ENCODE results near the gene RFNG. TPM values are rescaled to one million over a fixed set of nuclear protein-coding genes. Genes with fewer than 3 reads are reported as not detected.

Gene RFNG
- total RNA-seq, 1 donor from 2014 or later = 43.4 TPM

GRCh38 chr17:82050152-82050760 lies 1.4 kb downstream of the RFNG start:
- H3K36me3 Mint-ChIP-seq = peaks cover 5% of the 10 kb centered on the region
- peak overlapping the region; percentile 77 for H3K27ac Mint-ChIP-seq

GRCh38 chr17:82049521-82049971 lies 2.1 kb downstream of the RFNG start:
- Mint-ChIP-seq H3K36me3 (peaks cover 5% of the 10 kb centered on the region), H3K4me3 (no peak overlapping the region), H3K9me3 (no peaks in the 10 kb centered on the region), H3K27me3 (no peaks in the 10 kb centered on the region), H3K27ac (no peak overlapping the region), H3K4me1 (ENCODE audit: unreplicated experiment) (no peaks in the 10 kb centered on the region)
- TF ChIP-seq CTCF (conservative IDR thresholded peaks at IDR 0.05) = no peak
- no peak for DNase-seq (ENCODE audit: extremely low spot score, unreplicated experiment)

More at GRCh38 chr17:82050152-82050760, 1.4 kb downstream of the RFNG start:
- TF ChIP-seq CTCF (conservative IDR thresholded peaks at IDR 0.05) = no peak
- Mint-ChIP-seq H3K4me3 (peak overlapping the region; percentile 90), H3K9me3 (no peaks in the 10 kb centered on the region), H3K4me1 (ENCODE audit: unreplicated experiment) (no peaks in the 10 kb centered on the region), H3K27me3 (no peaks in the 10 kb centered on the region)
- no peak for DNase-seq (ENCODE audit: extremely low spot score, unreplicated experiment)

GRCh38 chr17:82049106-82049505 lies 2.5 kb downstream of the RFNG start:
- Mint-ChIP-seq H3K36me3 (peaks cover 5% of the 10 kb centered on the region), H3K9me3 (no peaks in the 10 kb centered on the region), H3K4me1 (ENCODE audit: unreplicated experiment) (no peaks in the 10 kb centered on the region), H3K4me3 (peak overlapping the region; percentile 67), H3K27me3 (no peaks in the 10 kb centered on the region), H3K27ac (no peak overlapping the region)
- DNase-seq (ENCODE audit: extremely low spot score, unreplicated experiment) = no peak
- no peak for TF ChIP-seq CTCF (conservative IDR thresholded peaks at IDR 0.05)

DNA sequence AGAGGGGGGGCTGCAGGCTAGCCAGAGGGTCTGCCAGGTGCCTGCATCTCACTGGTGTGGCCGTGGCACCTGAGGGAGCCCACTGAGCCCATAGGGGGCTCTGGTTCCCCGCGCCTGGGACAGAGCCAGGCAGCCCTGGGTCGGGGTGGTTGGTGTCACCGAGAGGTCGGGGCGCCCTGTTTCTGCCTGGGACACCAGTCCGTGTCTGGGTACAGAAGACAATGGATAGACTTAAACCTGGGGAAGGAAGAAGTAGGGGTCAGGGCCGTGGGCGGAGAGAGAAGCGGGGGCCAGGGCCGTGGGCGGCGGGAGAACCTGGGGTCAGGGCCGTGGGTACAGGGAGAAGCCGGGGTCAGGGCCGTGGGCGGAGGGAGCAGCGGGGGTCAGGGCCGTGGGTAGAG lies 3.0 kb downstream of the RFNG start:
- Mint-ChIP-seq H3K27ac (no peak overlapping the region), H3K4me1 (ENCODE audit: unreplicated experiment) (no peaks in the 10 kb centered on the region), H3K4me3 (no peak overlapping the region), H3K36me3 (peaks cover 5% of the 10 kb centered on the region), H3K9me3 (no peaks in the 10 kb centered on the region), H3K27me3 (no peaks in the 10 kb centered on the region)
- no peak for TF ChIP-seq CTCF (conservative IDR thresholded peaks at IDR 0.05)
- no peak for DNase-seq (ENCODE audit: extremely low spot score, unreplicated experiment)

DNA sequence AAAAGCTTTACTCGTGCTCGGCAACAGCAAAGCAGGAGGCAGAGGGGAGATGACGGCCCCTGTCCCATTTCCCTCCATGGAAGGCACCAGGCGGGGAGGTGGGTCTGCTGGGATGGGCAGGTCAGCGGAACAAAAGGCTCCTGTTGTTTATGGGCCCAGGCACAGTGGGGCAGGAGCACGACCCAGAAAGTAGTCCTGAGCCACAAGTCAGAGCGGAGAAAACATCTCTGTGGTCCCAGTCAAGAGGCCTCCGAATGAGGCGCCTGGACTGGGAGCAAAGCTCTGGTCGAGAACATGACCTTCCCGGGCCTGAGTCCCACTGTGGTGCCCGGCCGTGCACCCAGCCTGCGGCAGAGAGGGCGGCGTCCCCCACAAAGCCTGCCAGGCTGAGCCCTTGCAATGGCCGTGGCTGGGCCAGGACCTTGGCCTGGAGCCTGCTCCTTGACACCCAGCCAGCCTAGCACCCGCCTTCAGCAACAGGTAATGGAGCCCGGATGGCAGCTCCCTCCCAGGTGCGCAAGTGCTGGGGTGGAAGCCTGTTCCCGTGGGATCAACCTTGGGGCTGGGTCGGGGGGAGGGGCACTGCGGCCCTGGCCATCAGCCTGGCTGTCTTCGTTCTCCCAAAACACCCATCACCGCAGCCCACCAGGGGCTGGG lies 3.6 kb downstream of the RFNG start:
- Mint-ChIP-seq H3K36me3 (peaks cover 5% of the 10 kb centered on the region), H3K4me3 (peak overlapping the region; percentile 16)

More for the DNA sequence above, 3.6 kb downstream of the RFNG start:
- no peaks in the 10 kb centered on the region for H3K4me1 Mint-ChIP-seq (ENCODE audit: unreplicated experiment)
- no peaks in the 10 kb centered on the region for H3K9me3 Mint-ChIP-seq
- no peaks in the 10 kb centered on the region for H3K27me3 Mint-ChIP-seq
- TF ChIP-seq CTCF (conservative IDR thresholded peaks at IDR 0.05) = no peak
- no peak for DNase-seq (ENCODE audit: extremely low spot score, unreplicated experiment)
- no peak overlapping the region for H3K27ac Mint-ChIP-seq
